GM03348 (cell line): ENCODE data around the gene LIMCH1.
A peak's percentile ranks its signal among the peaks of the same experiment; 100 is the strongest.

Experiments
- DNase-seq: peaks from one replicate; pipeline ENCODE4 v3.0.0; 2012; ENCODE audit warnings: low spot score

Gene LIMCH1

DNA sequence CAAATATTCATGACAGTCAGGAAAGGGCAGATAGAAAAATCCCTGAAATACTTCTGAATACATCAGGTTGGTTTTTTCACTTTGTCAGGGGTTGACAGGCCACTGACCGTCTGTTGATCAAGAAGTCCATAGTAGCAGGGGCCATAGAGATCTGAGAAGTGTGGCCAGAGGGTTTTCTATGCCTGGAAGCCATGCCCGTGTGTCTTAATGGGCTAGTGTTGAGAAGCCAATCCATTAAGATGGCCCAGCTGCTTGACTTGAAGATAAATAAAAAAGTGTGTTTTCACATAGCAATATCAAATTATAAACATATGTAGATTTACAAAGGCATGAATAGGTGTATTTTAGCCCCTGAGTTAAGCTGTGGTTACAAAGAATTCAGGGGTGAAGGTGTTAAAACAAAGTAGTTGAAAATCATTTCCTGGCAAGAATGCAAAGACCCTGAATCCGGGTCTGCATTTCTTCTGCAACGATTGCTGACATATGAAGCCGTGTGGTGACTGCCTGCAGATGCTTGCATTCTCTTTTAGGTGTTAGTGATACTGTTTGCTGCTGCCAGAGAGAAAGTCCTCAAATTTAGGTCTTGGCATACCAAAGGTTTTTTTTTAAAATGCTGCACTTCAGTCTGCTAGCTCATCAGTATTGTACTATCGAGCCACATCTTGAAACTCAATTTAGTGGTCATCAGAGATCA, 9.3 kb upstream of the LIMCH1 start:
- no peak for DNase-seq

DNA sequence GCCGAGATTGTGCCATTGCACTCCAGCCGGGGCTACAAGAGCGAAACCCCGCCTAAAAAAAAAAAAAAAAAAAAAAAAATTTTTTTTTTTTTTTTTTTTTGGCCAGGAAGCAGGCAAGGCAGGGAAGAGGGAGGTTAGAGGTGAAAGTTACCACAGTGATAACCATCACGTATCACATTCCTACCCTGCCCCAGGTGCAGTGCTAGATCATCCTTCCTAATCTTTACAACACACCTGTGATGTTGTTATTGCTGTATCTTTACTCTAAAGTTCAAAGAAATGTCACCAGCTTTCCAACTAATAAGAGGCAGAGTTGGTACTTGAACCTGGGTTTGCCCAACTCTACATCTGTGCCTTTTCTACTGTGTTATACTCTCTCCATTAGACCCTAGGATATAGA, 7.2 kb upstream of the LIMCH1 start:
- DNase-seq = no peak

- DNase-seq = no peak
Observed at GRCh38 chr4:41532336-41532735, 5.6 kb upstream of the LIMCH1 start.

DNA sequence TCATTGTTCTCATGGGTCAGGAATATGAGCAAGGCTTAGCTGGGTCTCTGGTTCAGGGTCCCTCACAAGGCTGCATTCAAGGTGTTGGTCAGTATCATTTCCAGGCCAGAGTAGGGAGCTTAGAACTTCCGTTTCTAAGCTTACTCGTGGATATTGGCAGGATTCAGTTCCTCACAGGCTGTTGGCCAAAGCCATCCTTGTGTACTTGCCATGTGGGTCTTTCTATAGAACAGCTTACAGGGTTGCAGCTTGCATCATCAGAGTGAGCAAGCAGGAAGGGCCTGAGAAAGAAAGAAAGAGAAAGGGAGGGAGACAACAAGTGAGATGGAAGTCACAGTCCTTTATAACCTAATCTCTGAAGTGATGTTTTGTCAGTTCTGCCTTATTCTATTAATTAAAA, 5.1 kb upstream of the LIMCH1 start:
- DNase-seq = no peak

GRCh38 chr4:41533680-41534079, 4.3 kb upstream of the LIMCH1 start:
- DNase-seq = no peak

DNA sequence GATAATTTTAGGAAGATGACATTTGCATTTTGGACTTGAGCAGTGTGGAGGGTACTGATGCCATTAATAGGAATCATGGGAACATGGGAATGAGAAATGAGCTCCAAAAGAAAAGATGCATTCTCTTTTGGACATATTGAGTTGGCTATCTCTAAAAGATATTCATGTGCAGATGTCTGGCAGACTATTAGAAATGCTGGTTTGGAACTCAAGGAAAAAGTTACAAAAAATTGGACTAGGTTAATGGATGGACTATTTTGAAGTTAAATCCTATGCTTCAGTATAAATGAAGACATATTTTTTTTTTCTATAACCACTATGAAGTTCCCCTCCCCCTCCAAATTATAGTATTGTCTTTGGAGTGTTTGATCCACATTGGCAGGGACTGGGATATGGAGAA, 3.6 kb upstream of the LIMCH1 start:
- DNase-seq = no peak

DNA sequence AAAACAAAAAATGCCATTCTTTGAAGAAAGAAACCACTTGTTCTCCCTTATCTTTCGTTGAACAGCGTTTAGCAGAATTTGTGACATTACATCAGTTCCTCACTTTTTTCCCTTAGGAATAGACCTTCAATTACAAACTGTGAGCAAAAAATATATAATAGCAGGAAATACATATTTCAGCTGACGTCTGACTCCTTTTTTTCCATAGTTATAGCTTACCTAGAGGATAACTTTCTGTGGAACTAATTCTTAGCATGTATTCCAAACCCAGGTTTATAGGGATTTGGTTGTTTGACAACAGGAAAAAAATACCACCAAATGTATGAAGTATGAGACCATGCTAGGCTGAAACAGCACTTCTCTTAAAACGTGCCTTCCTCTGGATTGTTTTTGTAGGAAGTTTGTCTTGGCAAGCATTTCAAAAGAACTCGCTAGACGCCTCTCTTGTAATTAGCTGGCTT, 2.0 kb upstream of the LIMCH1 start:
- DNase-seq = no peak

DNA sequence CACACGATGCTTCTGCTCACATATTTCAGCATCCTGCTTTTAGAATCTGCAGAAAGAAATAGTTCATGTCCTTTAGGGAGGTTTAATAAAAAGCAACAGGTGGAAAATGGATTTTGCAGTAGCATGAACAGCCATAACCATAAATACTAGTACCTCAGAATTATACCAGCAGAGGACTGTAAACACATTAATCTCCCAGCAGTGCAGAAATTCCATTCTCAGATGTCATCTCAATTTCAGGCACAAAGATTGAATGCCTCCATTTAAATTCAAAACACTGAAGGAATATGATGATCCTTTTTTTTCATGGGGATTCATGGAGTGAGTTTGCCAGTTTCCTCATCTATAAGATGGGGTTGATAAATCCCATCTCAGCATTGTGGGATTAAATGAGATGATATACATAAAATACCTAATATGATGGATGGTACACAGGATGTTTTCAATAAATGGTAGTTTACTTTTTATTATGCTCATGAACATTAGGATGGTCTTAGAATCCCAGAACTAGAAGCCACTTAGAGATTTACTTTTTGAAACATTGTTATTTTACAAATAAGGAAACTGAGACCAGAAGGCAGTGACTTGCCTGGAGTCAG, 566 bp upstream of the LIMCH1 start:
- no peak for DNase-seq

DNA sequence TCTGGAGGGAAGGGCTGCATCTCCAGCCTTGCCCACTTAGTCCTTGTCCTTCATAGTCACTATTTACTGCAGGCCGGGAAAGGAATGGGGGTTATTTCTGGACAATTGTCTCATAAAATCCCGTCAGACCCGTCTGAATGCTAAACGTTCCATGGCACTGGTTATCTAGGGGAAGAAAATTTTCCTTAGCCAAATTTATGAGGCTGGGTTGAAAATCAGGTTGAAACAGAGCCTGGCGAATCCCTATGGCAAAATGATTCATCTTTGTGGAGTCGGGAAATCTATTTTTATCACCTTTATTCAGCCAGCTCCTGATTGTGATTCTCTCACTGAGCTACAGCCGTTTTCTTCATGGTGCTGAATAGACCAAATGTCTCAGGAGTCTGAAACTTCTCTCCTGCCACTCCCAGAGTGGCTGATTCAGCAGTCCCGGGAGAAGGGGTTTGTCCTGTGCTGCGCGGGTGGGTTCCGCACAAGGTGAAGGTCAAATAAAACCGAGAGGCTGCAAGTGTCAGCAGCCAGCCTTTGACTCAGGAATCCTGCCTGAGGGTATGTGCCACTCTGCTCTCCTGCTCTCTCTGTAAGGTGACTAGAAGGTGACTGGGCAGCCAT, 1.0 kb downstream of the LIMCH1 start:
- peak; percentile 24 for DNase-seq

GRCh38 chr4:41539711-41540110, 1.8 kb downstream of the LIMCH1 start:
- no peak for DNase-seq

DNA sequence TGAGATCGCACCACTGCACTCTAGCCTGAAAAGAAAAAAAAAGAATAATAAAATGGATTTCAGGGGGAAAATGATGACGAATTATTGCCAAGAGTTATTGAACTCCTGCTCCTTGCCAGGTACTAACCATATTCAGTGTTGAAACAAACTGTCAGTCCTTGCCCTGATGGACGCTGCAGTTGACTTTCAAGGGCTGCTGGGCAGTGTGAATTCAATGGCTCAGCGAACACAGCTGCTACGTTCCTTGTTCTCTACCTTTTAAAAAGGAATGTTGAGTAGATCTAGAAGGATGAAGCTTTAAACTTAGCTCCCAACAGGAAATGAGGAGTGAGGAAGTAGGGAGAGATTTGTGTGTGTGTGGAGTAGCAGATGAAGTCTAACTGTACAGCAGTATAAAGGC, 2.7 kb downstream of the LIMCH1 start:
- DNase-seq = no peak

DNA sequence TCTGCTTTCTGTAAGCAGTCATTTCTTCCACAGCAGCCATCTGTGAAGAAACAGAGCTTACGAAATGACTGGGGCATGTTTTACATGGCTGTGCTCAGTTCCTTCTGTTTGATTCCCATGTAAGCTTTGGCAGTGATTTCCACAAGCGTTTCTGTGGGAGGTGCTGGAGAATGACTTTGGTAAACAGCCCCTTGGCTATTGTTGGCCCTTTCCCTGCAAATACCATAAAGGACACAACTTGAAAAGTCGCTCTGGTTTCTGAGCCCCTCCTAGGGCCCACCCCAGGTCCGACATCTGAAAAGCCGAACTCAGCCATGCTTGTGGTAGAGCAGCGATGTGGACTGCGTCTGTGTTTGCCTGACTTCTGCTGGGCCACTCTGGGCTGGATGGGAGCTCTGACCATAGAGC, 3.7 kb downstream of the LIMCH1 start:
- DNase-seq = peak; percentile 28

DNA sequence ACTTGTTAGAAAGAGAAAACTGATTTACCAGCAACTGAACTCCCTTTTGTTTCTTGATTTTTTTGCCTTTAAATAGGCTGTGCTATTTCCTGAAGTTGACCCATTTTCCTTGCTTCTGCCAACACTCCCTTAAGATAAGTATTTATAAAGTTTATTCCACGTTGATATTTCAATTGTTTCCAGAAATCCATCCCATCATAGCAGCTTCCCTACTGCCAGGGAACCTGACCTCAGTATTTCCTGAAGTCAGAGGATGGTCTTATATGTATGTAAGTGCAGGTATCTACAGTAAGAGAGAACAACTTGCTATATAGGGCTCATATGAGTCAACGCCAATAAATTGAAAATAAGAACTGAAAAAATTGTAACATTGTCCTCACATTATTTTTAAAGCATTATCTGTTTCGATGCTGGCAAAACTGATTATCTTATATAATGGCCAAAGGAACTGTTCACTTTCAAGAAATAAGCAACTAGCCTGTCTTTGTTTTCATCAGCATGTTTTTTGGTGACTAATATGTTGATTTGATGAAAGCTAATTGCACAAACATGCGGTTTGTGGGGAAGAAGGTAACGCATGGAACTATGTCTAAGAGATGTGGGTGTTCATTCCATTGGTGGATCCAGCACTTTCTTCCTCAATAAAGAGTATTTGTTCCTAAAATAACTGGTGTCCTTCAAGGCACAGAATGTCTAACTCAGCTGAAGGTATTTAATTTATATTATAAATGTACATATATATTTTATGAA, 4.7 kb downstream of the LIMCH1 start:
- DNase-seq = peak; percentile 24

GRCh38 chr4:41545238-41545637, 7.3 kb downstream of the LIMCH1 start:
- DNase-seq = no peak

DNA sequence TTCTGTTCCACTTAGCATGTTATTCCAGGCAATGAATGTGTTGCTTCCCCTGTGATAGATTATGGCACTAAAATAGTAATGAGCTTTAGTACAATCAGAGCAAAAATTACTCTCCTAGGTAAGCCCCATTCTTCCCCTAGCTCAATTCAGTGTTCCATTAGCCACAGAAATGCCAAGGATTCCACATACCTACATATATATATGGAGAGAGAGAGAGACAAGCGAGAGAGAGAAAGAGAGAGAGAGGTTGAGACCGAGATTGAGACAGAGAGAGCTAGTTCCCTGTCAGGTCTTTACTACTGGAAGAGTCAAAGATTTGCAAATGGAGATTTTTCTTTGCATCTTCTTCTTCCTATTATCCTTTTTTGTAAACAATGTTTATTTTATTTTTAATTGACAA, 8.7 kb downstream of the LIMCH1 start:
- DNase-seq = no peak

- DNase-seq = no peak
Observed at GRCh38 chr4:41548305-41548880, 10.4 kb downstream of the LIMCH1 start.

- no peak for DNase-seq
Observed at GRCh38 chr4:41549478-41549877, 11.5 kb downstream of the LIMCH1 start.

DNA sequence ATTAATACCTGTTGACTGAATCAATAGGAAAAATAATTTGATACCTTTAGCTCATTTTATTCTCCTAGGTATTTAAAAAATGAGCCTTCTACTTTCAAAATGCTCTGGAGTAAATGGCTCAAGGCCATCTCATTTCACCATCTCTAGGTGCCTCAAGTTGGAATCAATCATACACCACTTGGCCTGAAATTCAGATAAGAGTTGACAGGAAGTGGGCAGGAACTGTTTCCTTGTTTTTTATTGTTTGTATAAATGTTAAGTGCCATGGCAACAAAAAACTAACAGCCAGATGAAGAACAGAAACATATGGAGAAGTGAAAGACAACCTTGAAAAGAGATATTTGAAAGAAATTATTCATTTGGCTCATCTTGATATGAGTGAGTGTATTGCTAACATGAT, 12.4 kb downstream of the LIMCH1 start:
- no peak for DNase-seq

DNA sequence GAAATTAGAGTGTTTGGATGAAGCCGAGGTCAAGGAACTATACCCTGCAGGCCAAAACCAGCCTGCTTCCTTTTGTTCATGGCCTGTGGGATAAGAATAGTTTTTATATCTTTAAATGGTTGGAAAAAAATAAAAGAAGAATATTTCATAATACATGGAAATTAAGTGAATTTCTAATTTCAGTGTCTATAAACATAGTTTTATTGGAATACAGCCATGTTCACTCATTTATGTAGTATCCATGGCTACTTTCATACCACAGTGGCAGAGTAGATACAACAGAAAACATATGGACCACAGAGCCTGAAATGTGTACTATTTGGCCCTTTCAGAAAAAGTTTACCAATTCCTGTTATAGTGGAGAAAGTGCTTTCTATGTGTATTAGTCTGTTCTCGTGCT, 13.6 kb downstream of the LIMCH1 start:
- no peak for DNase-seq

DNA sequence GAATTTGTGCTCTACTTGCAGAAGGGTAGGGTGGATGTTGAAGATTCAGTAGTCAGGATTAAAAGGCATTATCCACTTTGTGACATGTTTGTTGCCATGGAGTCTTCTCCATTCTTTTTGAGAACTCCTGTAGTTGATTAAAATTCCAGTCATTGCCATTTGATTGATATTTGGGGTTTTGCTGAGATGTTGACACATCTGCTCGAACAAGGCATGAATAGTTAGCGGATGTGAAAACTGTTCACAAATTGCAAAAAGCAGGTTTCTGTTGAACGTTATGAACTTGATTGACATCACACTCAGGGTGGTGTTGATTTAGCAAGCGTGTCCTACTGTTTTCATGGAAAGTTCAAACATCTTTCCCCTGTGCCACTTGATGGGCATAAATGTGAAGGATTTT, 16.9 kb downstream of the LIMCH1 start:
- no peak for DNase-seq

- DNase-seq = no peak
Observed at GRCh38 chr4:41556526-41556925, 18.6 kb downstream of the LIMCH1 start.

DNA sequence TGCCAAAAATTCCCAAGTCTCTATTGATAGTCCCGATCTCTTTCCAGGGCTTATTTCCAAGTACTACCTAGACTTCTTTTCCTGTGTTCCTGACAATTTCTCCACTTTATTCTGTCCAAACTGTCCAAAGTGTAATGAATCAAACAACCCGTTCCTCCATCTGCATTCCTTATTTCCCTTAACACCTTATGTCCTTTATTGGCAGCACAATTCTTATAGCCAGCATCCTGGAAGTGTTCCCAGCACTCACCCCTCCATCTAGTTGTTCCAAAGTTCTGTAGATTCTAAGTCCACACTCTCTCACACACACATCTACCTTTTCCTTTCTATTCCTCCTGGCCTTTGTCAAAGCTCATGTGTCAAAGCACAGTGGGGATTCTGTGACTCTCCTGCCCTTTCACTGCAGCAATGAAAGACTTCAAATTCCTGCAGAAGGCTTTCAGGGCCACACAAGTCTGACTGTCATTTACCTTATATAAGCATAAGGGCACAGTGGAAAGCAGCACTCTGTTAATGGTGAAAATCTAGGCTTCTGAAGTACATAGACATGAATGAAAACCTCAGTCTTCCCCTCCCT, 22.1 kb downstream of the LIMCH1 start:
- DNase-seq = no peak
